ENCODE results near the gene PALS2.

The PALS2 gene

GRCh38 chr7:24608504-24608903, 35.3 kb downstream of the PALS2 start:
- DNase-seq: no peak
- Histone ChIP-seq H4K20me1 (ENCODE audit: insufficient read depth, low read length) (peaks cover 8% of the 10 kb centered on the region; the same call in 1 of the 2 replicates), H3K27ac (ENCODE audit: low read length) (no peak overlapping the region), H3K79me2 (ENCODE audit: insufficient read depth, low read length) (peaks cover 19% of the 10 kb centered on the region), H3K4me1 (ENCODE audit: insufficient read depth, low read length) (peaks cover 12% of the 10 kb centered on the region), H3K27me3 (ENCODE audit: insufficient read depth, low read length, poor library complexity) (no peaks in the 10 kb centered on the region), H3K9ac (ENCODE audit: low read depth, low read length) (no peak overlapping the region), H3K36me3 (ENCODE audit: insufficient read depth, low read length) (no peaks in the 10 kb centered on the region), H2AFZ (ENCODE audit: low read depth, low read length) (no peak overlapping the region), H3K9me3 (ENCODE audit: insufficient read depth, low read length, severe bottlenecking) (no peaks in the 10 kb centered on the region), H3K4me2 (ENCODE audit: insufficient read depth, low read length) (no peak overlapping the region), H3K4me3 (ENCODE audit: low read depth in 1 of 2, low read length in 2 of 2) (no peak overlapping the region)
- no peak for ATAC-seq (ENCODE audit: insufficient read depth, low read depth)
- TF ChIP-seq CTCF (IDR thresholded peaks at IDR 0.05; ENCODE audit: borderline replicate concordance, extremely low read depth, low read length, poor library complexity, severe bottlenecking): no peak
- no peak for TF ChIP-seq EZH2 (IDR thresholded peaks at IDR 0.05; ENCODE audit: borderline replicate concordance, low read depth, low read length, severe bottlenecking)

- Histone ChIP-seq H2AFZ (ENCODE audit: low read depth, low read length) (no peak overlapping the region), H3K4me1 (ENCODE audit: insufficient read depth, low read length) (peaks cover 12% of the 10 kb centered on the region), H4K20me1 (ENCODE audit: insufficient read depth, low read length) (peaks cover 8% of the 10 kb centered on the region; the same call in 1 of the 2 replicates), H3K36me3 (ENCODE audit: insufficient read depth, low read length) (no peaks in the 10 kb centered on the region), H3K27ac (ENCODE audit: low read length) (0 out of 2 replicates have a peak overlapping the region, but pooled peaks have one; percentile 7), H3K9ac (ENCODE audit: low read depth, low read length) (no peak overlapping the region), H3K79me2 (ENCODE audit: insufficient read depth, low read length) (peaks cover 22% of the 10 kb centered on the region), H3K4me3 (ENCODE audit: low read depth in 1 of 2, low read length in 2 of 2) (no peak overlapping the region), H3K9me3 (ENCODE audit: insufficient read depth, low read length, severe bottlenecking) (no peaks in the 10 kb centered on the region), H3K27me3 (ENCODE audit: insufficient read depth, low read length, poor library complexity) (no peaks in the 10 kb centered on the region), H3K4me2 (ENCODE audit: insufficient read depth, low read length) (no peak overlapping the region)
- TF ChIP-seq CTCF (IDR thresholded peaks at IDR 0.05; ENCODE audit: borderline replicate concordance, extremely low read depth, low read length, poor library complexity, severe bottlenecking): no peak
- no peak for TF ChIP-seq EZH2 (IDR thresholded peaks at IDR 0.05; ENCODE audit: borderline replicate concordance, low read depth, low read length, severe bottlenecking)
- no peak for ATAC-seq (ENCODE audit: insufficient read depth, low read depth)
- DNase-seq: no peak
Measured at GRCh38 chr7:24609059-24609458, 35.8 kb downstream of the PALS2 start.

GRCh38 chr7:24609570-24609969, 36.3 kb downstream of the PALS2 start:
- peaks cover 12% of the 10 kb centered on the region for H3K4me1 ChIP-seq (ENCODE audit: insufficient read depth, low read length)
- no peaks in the 10 kb centered on the region for H3K36me3 ChIP-seq (ENCODE audit: insufficient read depth, low read length)
- no peaks in the 10 kb centered on the region for H3K27me3 ChIP-seq (ENCODE audit: insufficient read depth, low read length, poor library complexity)
- TF ChIP-seq EZH2 (IDR thresholded peaks at IDR 0.05; ENCODE audit: borderline replicate concordance, low read depth, low read length, severe bottlenecking) (no peak), CTCF (IDR thresholded peaks at IDR 0.05; ENCODE audit: borderline replicate concordance, extremely low read depth, low read length, poor library complexity, severe bottlenecking) (no peak)
- no peak overlapping the region for H3K27ac ChIP-seq (ENCODE audit: low read length)
- DNase-seq: no peak
- ATAC-seq (ENCODE audit: insufficient read depth, low read depth): peak; percentile 52; the same call in 1 of the 3 replicates
- peaks cover 9% of the 10 kb centered on the region; the same call in 1 of the 2 replicates for H4K20me1 ChIP-seq (ENCODE audit: insufficient read depth, low read length)
- H3K79me2 ChIP-seq (ENCODE audit: insufficient read depth, low read length): peaks cover 21% of the 10 kb centered on the region
- no peak overlapping the region for H3K9ac ChIP-seq (ENCODE audit: low read depth, low read length)
- no peak overlapping the region for H3K4me2 ChIP-seq (ENCODE audit: insufficient read depth, low read length)
- H3K4me3 ChIP-seq (ENCODE audit: low read depth in 1 of 2, low read length in 2 of 2): no peak overlapping the region
- no peak overlapping the region for H2AFZ ChIP-seq (ENCODE audit: low read depth, low read length)
- no peaks in the 10 kb centered on the region for H3K9me3 ChIP-seq (ENCODE audit: insufficient read depth, low read length, severe bottlenecking)

DNA sequence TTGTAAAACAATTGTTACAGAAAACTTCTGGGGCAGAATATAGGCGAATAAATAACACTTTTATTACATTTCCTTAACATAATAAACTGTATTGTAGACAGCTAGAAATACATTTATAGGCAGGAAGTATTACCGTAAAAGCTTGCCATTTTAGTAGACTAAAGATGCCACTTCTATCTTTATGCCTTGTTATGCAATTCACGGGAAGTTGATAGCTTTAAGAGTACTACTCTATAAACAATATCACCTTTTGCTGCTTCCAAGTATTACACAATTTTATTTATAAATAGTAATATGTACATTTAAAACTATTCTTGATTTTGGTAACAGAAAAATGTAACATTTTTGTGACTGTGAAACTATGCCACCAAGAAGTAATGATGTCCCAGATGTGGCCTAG, 37.9 kb downstream of the PALS2 start:
- TF ChIP-seq EZH2 (IDR thresholded peaks at IDR 0.05; ENCODE audit: borderline replicate concordance, low read depth, low read length, severe bottlenecking) (no peak), CTCF (IDR thresholded peaks at IDR 0.05; ENCODE audit: borderline replicate concordance, extremely low read depth, low read length, poor library complexity, severe bottlenecking) (no peak)

More for the DNA sequence above, 37.9 kb downstream of the PALS2 start:
- Histone ChIP-seq H4K20me1 (ENCODE audit: insufficient read depth, low read length) (peaks cover 7% of the 10 kb centered on the region; the same call in 1 of the 2 replicates), H3K27ac (ENCODE audit: low read length) (no peak overlapping the region), H3K27me3 (ENCODE audit: insufficient read depth, low read length, poor library complexity) (no peaks in the 10 kb centered on the region), H3K4me1 (ENCODE audit: insufficient read depth, low read length) (peaks cover 12% of the 10 kb centered on the region), H3K4me3 (ENCODE audit: low read depth in 1 of 2, low read length in 2 of 2) (no peak overlapping the region), H3K79me2 (ENCODE audit: insufficient read depth, low read length) (peaks cover 18% of the 10 kb centered on the region), H3K9ac (ENCODE audit: low read depth, low read length) (no peak overlapping the region), H3K9me3 (ENCODE audit: insufficient read depth, low read length, severe bottlenecking) (no peaks in the 10 kb centered on the region), H3K4me2 (ENCODE audit: insufficient read depth, low read length) (no peak overlapping the region), H2AFZ (ENCODE audit: low read depth, low read length) (no peak overlapping the region), H3K36me3 (ENCODE audit: insufficient read depth, low read length) (no peaks in the 10 kb centered on the region)
- ATAC-seq (ENCODE audit: insufficient read depth, low read depth): no peak
- no peak for DNase-seq

Data from DND-41 (cell line).